ENCODE data around the gene TOLLIP.

TOLLIP gene

GRCh38 chr11:1340111-1340510, 30.7 kb upstream of the TOLLIP start:
- Histone ChIP-seq H2AK5ac (ENCODE audit: low read depth, low read length) (peak overlapping the region; percentile 89), H2BK15ac (ENCODE audit: low read length) (no peak overlapping the region), H3K4ac (ENCODE audit: low read length) (no peak overlapping the region), H2BK12ac (ENCODE audit: low read length) (no peak overlapping the region), H3K4me1 (ENCODE audit: control insufficient read depth in 2 of 2, insufficient read depth in 1 of 2, low read depth in 1 of 2, low read length in 2 of 2) (peaks cover 6 to 8% of the 10 kb centered on the region in 2 donors), H3K18ac (ENCODE audit: low read length) (peak overlapping the region; percentile 64), H3K79me1 (ENCODE audit: low read depth, low read length) (no peaks in the 10 kb centered on the region), H3K4me2 (ENCODE audit: insufficient read depth, low read length, poor library complexity, severe bottlenecking) (no peak overlapping the region), H3K27ac (replicated peaks; ENCODE audit: low read length) (no peak overlapping the region), H3K9ac (ENCODE audit: low read depth, low read length, poor library complexity) (no peak overlapping the region), H3K4me3 (ENCODE audit: low read length in 2 of 2) (peak overlapping the region in 1 of 2 donors; percentile 52), H3K27me3 (ENCODE audit: control insufficient read depth in 3 of 3, insufficient read depth in 3 of 3, low read depth in 1 of 3, low read length in 3 of 3) (peaks cover 0 to 20% (median 13%) of the 10 kb centered on the region in 3 experiments), H4K8ac (ENCODE audit: low read depth, low read length) (no peak overlapping the region), H3K14ac (ENCODE audit: low read length) (no peak overlapping the region), H2BK5ac (ENCODE audit: low read length) (peak overlapping the region; percentile 29), H3K9me3 (replicated peaks in 1 of 2; ENCODE audit: control insufficient read depth in 2 of 2, insufficient read depth in 1 of 2, low read depth in 1 of 2, low read length in 2 of 2) (peaks cover 6 to 11% of the 10 kb centered on the region in 2 donors), H3K23ac (ENCODE audit: low read depth, low read length, poor library complexity) (no peak overlapping the region), H4K91ac (ENCODE audit: low read depth, low read length, poor library complexity) (no peak overlapping the region), H3K36me3 (replicated peaks in 1 of 2; ENCODE audit: control insufficient read depth in 2 of 2, insufficient read depth in 2 of 2, low read length in 2 of 2) (peaks cover 0 to 1% of the 10 kb centered on the region in 2 donors), H2AFZ (ENCODE audit: low read length) (no peak overlapping the region), H2BK120ac (ENCODE audit: low read depth, low read length) (no peak overlapping the region)
- no CpG with 5 or more reads among the region's 12 CpGs for WGBS, 2 donors (ENCODE audit: extremely low coverage in 2 of 2, insufficient read length in 2 of 2, insufficient replicate concordance in 1 of 2)
- no peak for DNase-seq (ENCODE audit: low spot score)

- no peak overlapping the region for H2BK120ac ChIP-seq (ENCODE audit: low read depth, low read length)
- no peak overlapping the region for H3K18ac ChIP-seq (ENCODE audit: low read length)
- peaks cover 6 to 8% of the 10 kb centered on the region in 2 donors for H3K4me1 ChIP-seq (ENCODE audit: control insufficient read depth in 2 of 2, insufficient read depth in 1 of 2, low read depth in 1 of 2, low read length in 2 of 2)
- peak overlapping the region; percentile 66 for H3K4ac ChIP-seq (ENCODE audit: low read length)
- H3K14ac ChIP-seq (ENCODE audit: low read length) = no peak overlapping the region
- no peak overlapping the region for H2BK15ac ChIP-seq (ENCODE audit: low read length)
- H3K27me3 ChIP-seq (ENCODE audit: control insufficient read depth in 3 of 3, insufficient read depth in 3 of 3, low read depth in 1 of 3, low read length in 3 of 3) = peaks cover 0 to 20% (median 13%) of the 10 kb centered on the region in 3 experiments
- H2BK5ac ChIP-seq (ENCODE audit: low read length) = no peak overlapping the region
- H3K79me1 ChIP-seq (ENCODE audit: low read depth, low read length) = no peaks in the 10 kb centered on the region
- H3K4me3 ChIP-seq (ENCODE audit: low read length in 2 of 2) = no peak overlapping the region
- peak overlapping the region; percentile 53 for H4K91ac ChIP-seq (ENCODE audit: low read depth, low read length, poor library complexity)
- H3K9me3 ChIP-seq (replicated peaks in 1 of 2; ENCODE audit: control insufficient read depth in 2 of 2, insufficient read depth in 1 of 2, low read depth in 1 of 2, low read length in 2 of 2) = peaks cover 7 to 12% of the 10 kb centered on the region in 2 donors
- peak overlapping the region; percentile 75 for H2AK5ac ChIP-seq (ENCODE audit: low read depth, low read length)
- no peak overlapping the region for H2AFZ ChIP-seq (ENCODE audit: low read length)
- DNase-seq (ENCODE audit: low spot score) = no peak
- H3K23ac ChIP-seq (ENCODE audit: low read depth, low read length, poor library complexity) = peak overlapping the region; percentile 65
- no peak overlapping the region for H3K9ac ChIP-seq (ENCODE audit: low read depth, low read length, poor library complexity)
- H3K27ac ChIP-seq (replicated peaks; ENCODE audit: low read length) = no peak overlapping the region
- no peak overlapping the region for H2BK12ac ChIP-seq (ENCODE audit: low read length)
- no CpG with 5 or more reads among the region's 15 CpGs for WGBS, 2 donors (ENCODE audit: extremely low coverage in 2 of 2, insufficient read length in 2 of 2, insufficient replicate concordance in 1 of 2)
- no peak overlapping the region for H4K8ac ChIP-seq (ENCODE audit: low read depth, low read length)
- no peak overlapping the region for H3K4me2 ChIP-seq (ENCODE audit: insufficient read depth, low read length, poor library complexity, severe bottlenecking)
- peaks cover 0 to 1% of the 10 kb centered on the region in 2 donors for H3K36me3 ChIP-seq (replicated peaks in 1 of 2; ENCODE audit: control insufficient read depth in 2 of 2, insufficient read depth in 2 of 2, low read length in 2 of 2)
These were observed 29.7 kb upstream of the TOLLIP start for GRCh38 chr11:1339066-1339675.

DNA sequence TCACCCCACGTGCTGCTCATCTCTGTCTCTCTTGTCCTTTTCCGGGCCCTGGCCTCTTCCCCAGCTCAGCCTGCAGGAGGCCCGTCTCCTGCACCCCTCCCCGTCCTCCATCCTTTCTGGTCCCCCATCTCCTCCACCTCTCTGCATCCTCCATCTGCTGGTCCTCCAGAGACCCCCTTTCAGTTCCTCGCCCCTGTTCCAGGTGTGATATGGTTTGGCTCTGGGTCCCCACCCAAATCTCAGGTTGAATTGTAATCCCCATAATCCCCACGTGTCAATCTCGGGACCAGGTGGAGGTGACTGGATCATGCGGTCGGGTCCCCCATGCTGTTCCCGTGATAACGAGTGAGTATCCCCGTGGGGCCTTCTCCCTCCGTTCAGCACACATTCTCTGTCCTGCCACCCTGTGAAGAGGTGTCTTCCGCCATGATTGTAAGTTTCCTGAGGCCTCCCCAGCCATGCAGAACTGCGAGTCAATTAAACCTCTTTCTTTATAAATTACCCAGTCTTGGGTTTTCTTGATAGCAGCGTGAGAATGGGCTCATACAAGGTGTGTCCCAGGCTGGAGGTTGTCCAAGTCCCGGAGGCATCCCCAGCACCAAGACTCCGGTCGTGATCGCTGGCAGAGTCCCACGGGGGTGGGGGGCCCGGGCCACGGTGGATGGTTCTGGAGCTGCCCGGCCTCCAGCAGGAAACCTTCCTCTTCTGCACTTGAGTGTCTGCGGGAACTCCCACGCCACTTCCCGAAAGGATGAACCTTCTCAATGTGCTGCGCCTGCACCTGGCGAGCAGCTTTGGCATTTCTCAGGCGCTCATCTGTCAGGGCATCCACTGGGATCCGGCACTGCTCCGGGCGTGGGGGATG, 29.0 kb upstream of the TOLLIP start:
- H2AFZ ChIP-seq (ENCODE audit: low read length) = no peak overlapping the region
- H2BK120ac ChIP-seq (ENCODE audit: low read depth, low read length) = no peak overlapping the region
- H3K4ac ChIP-seq (ENCODE audit: low read length) = peak overlapping the region; percentile 66
- H3K4me1 ChIP-seq (ENCODE audit: control insufficient read depth in 2 of 2, insufficient read depth in 1 of 2, low read depth in 1 of 2, low read length in 2 of 2) = peaks cover 6 to 8% of the 10 kb centered on the region in 2 donors
- no CpG with 5 or more reads among the region's 33 CpGs for WGBS, 2 donors (ENCODE audit: extremely low coverage in 2 of 2, insufficient read length in 2 of 2, insufficient replicate concordance in 1 of 2)
- peaks cover 0 to 20% (median 13%) of the 10 kb centered on the region in 3 experiments for H3K27me3 ChIP-seq (ENCODE audit: control insufficient read depth in 3 of 3, insufficient read depth in 3 of 3, low read depth in 1 of 3, low read length in 3 of 3)
- peaks cover 0 to 1% of the 10 kb centered on the region in 2 donors for H3K36me3 ChIP-seq (replicated peaks in 1 of 2; ENCODE audit: control insufficient read depth in 2 of 2, insufficient read depth in 2 of 2, low read length in 2 of 2)
- H3K18ac ChIP-seq (ENCODE audit: low read length) = no peak overlapping the region
- no peaks in the 10 kb centered on the region for H3K79me1 ChIP-seq (ENCODE audit: low read depth, low read length)
- no peak overlapping the region for H2BK12ac ChIP-seq (ENCODE audit: low read length)
- no peak overlapping the region for H3K14ac ChIP-seq (ENCODE audit: low read length)
- H3K9me3 ChIP-seq (replicated peaks in 1 of 2; ENCODE audit: control insufficient read depth in 2 of 2, insufficient read depth in 1 of 2, low read depth in 1 of 2, low read length in 2 of 2) = peaks cover 10 to 13% of the 10 kb centered on the region in 2 donors
- peak overlapping the region; percentile 53 for H4K91ac ChIP-seq (ENCODE audit: low read depth, low read length, poor library complexity)
- no peak overlapping the region for H3K27ac ChIP-seq (replicated peaks; ENCODE audit: low read length)
- no peak overlapping the region for H3K9ac ChIP-seq (ENCODE audit: low read depth, low read length, poor library complexity)
- H3K4me2 ChIP-seq (ENCODE audit: insufficient read depth, low read length, poor library complexity, severe bottlenecking) = no peak overlapping the region
- no peak for DNase-seq (ENCODE audit: low spot score)
- H2BK5ac ChIP-seq (ENCODE audit: low read length) = no peak overlapping the region
- H2BK15ac ChIP-seq (ENCODE audit: low read length) = no peak overlapping the region
- peak overlapping the region; percentile 75 for H2AK5ac ChIP-seq (ENCODE audit: low read depth, low read length)
- H4K8ac ChIP-seq (ENCODE audit: low read depth, low read length) = no peak overlapping the region
- H3K23ac ChIP-seq (ENCODE audit: low read depth, low read length, poor library complexity) = peak overlapping the region; percentile 65
- no peak overlapping the region for H3K4me3 ChIP-seq (ENCODE audit: low read length in 2 of 2)

- DNase-seq (ENCODE audit: low spot score) = no peak
These were observed 28.2 kb upstream of the TOLLIP start for GRCh38 chr11:1337647-1338007.

More at GRCh38 chr11:1337647-1338007, 28.2 kb upstream of the TOLLIP start:
- H3K79me1 ChIP-seq (ENCODE audit: low read depth, low read length) = no peaks in the 10 kb centered on the region
- H3K4me1 ChIP-seq (ENCODE audit: control insufficient read depth in 2 of 2, insufficient read depth in 1 of 2, low read depth in 1 of 2, low read length in 2 of 2) = peaks cover 6 to 8% of the 10 kb centered on the region in 2 donors
- no peak overlapping the region for H2BK12ac ChIP-seq (ENCODE audit: low read length)
- no peak overlapping the region for H4K8ac ChIP-seq (ENCODE audit: low read depth, low read length)
- H3K23ac ChIP-seq (ENCODE audit: low read depth, low read length, poor library complexity) = peak overlapping the region; percentile 43
- no peak overlapping the region for H2AK5ac ChIP-seq (ENCODE audit: low read depth, low read length)
- H3K9ac ChIP-seq (ENCODE audit: low read depth, low read length, poor library complexity) = no peak overlapping the region
- H4K91ac ChIP-seq (ENCODE audit: low read depth, low read length, poor library complexity) = no peak overlapping the region
- peak overlapping the region; percentile 82 for H2BK5ac ChIP-seq (ENCODE audit: low read length)
- WGBS, 2 donors (ENCODE audit: extremely low coverage in 2 of 2, insufficient read length in 2 of 2, insufficient replicate concordance in 1 of 2) = no CpG with 5 or more reads among the region's 25 CpGs
- peaks cover 12 to 14% of the 10 kb centered on the region in 2 donors for H3K9me3 ChIP-seq (replicated peaks in 1 of 2; ENCODE audit: control insufficient read depth in 2 of 2, insufficient read depth in 1 of 2, low read depth in 1 of 2, low read length in 2 of 2)
- H3K27ac ChIP-seq (replicated peaks; ENCODE audit: low read length) = no peak overlapping the region
- no peak overlapping the region for H3K14ac ChIP-seq (ENCODE audit: low read length)
- H2BK15ac ChIP-seq (ENCODE audit: low read length) = no peak overlapping the region
- no peak overlapping the region for H3K4ac ChIP-seq (ENCODE audit: low read length)
- peaks cover 0 to 1% of the 10 kb centered on the region in 2 donors for H3K36me3 ChIP-seq (replicated peaks in 1 of 2; ENCODE audit: control insufficient read depth in 2 of 2, insufficient read depth in 2 of 2, low read length in 2 of 2)
- H3K18ac ChIP-seq (ENCODE audit: low read length) = no peak overlapping the region
- no peak overlapping the region for H2BK120ac ChIP-seq (ENCODE audit: low read depth, low read length)
- peak overlapping the region; percentile 89 for H2AFZ ChIP-seq (ENCODE audit: low read length)
- H3K27me3 ChIP-seq (ENCODE audit: control insufficient read depth in 3 of 3, insufficient read depth in 3 of 3, low read depth in 1 of 3, low read length in 3 of 3) = peaks cover 0 to 20% (median 13%) of the 10 kb centered on the region in 3 experiments
- H3K4me2 ChIP-seq (ENCODE audit: insufficient read depth, low read length, poor library complexity, severe bottlenecking) = no peak overlapping the region
- H3K4me3 ChIP-seq (ENCODE audit: low read length in 2 of 2) = no peak overlapping the region
